ENCODE results near the gene ITGA11.

The ITGA11 gene

GRCh38 chr15:68299436-68299835 lies 132.5 kb downstream of the ITGA11 start:
- TF ChIP-seq GATA2 (IDR thresholded peaks at IDR 0.05; ENCODE audit: low read depth, low read length) = no peak
- TF ChIP-seq GATA3 (IDR thresholded peaks at IDR 0.05; ENCODE audit: low read depth, low read length) = no peak

- TF ChIP-seq GATA2 (IDR thresholded peaks at IDR 0.05; ENCODE audit: low read depth, low read length) = no peak
- no peak for TF ChIP-seq GATA3 (IDR thresholded peaks at IDR 0.05; ENCODE audit: low read depth, low read length)
Observed at GRCh38 chr15:68298882-68299381, 133.0 kb downstream of the ITGA11 start.

DNA sequence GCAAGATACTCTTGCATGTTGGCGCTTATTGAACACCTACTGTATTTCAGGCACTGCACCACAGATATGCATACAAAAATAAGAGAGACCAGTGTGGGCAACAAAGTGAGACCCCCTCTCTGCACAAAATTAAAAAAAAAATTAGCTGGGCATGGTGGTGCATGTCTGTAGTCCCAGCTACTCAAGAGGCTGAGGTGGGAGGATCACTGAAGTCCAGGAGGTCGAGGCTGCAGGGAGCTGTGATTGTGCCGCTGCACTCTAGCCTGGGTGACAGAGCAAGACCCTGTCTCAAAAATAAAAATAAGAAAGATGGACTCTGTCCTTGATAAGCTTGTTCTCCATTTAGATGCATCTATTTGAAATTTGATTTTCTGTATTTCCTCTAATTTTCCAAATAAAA lies 133.6 kb downstream of the ITGA11 start:
- no peak for TF ChIP-seq GATA3 (IDR thresholded peaks at IDR 0.05; ENCODE audit: low read depth, low read length)

DNA sequence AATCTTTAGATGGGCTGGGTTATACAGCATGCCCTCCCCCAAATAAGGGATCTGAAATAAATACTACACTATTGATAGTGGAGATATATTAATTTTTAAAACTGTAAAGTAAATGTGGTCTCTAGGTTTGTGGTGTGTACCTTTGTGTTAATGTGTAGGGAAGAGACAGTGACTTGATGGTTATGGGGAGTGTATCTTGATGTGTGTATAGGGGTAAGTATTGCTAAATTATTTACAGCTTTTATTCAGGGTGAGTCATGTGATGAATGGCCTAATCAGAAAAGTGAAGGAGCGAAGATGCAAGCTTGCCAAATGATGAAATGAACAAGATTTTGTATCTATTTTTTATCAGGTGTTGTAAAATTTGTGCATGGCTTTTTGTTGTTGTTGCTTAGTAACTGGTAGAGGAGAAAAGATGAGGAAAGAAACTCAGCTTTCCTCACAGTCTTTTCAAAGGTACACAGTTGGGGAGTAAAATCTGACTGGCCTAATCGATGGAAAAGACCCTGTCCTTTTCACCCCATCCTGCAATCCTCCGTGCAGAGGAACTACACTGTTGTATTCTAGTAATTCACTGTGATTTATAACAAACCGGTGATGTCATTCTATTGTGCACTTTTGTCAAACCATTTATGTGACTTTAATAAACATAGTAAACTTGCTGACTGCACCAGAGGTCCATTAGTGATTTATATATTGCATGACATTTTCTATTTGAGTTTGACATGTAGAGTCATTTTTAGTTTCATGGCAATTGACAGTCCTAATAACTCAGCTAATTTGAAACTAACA lies 136.8 kb downstream of the ITGA11 start:
- TF ChIP-seq GATA3 (IDR thresholded peaks at IDR 0.05; ENCODE audit: low read depth, low read length) (no peak), GATA2 (IDR thresholded peaks at IDR 0.05; ENCODE audit: low read depth, low read length) (no peak)

DNA sequence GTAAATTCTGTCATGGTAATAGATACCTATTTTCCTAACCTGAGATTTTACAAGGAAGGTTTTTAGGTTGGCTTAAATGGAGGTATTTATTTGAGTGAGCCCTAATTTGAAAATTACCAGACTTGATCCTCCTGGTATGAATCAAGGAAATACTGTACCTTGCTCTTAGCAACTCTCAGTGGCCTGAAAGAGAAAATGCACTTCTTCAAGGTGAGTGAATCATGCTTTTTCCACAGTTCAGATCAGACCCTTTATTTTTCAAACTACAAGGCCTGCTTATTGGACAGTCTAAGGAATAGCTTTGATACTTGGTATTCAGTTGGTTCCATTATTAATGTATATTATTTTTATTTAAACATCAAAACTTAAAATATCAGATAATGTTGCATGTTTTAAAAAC lies 139.0 kb downstream of the ITGA11 start:
- TF ChIP-seq GATA3 (IDR thresholded peaks at IDR 0.05; ENCODE audit: low read depth, low read length) (no peak), GATA2 (IDR thresholded peaks at IDR 0.05; ENCODE audit: low read depth, low read length) (no peak)

DNA sequence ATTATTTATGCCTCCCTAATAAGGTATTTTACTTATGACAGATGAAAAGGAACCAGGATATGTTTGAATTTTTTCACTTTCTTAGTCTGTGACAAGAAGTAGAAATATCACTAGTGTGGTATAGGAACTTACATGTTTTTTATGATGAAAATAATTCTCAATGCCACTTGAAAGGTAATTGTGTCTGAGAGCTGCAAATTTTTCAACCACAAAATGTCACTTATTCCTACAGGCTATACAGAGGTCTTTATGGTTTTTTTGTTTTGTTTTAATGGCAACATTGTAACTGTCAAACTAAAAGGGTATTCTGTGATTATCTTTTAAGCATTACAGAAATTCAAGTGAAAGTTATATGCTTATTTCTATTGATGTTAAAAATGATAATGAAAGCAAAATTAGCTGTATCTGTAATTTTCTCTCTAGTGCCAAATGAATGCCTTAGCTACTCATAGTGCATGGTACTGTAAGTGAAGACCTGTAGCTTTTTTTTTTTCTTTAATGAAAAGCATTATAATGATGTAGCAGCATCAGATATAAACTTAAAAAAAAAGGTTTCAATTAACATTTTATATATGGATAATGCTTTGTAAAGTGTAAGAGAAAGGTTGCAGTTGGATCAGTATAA lies 139.7 kb downstream of the ITGA11 start:
- TF ChIP-seq GATA2 (IDR thresholded peaks at IDR 0.05; ENCODE audit: low read depth, low read length) = no peak
- TF ChIP-seq GATA3 (IDR thresholded peaks at IDR 0.05; ENCODE audit: low read depth, low read length) = no peak

DNA sequence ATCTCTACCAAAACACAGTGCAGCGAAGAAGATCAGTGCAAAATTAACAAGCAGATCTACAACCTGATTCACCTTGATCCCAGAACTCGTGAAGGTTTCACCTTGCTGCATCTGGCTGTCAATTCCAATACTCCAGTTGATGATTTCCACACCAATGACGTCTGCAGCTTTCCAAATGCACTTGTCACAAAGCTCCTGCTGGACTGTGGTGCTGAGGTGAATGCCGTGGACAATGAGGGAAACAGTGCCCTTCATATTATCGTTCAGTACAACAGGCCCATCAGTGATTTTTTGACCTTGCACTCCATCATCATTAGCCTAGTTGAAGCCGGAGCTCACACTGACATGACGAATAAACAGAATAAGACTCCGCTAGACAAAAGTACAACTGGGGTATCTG lies 141.2 kb downstream of the ITGA11 start:
- no peak for TF ChIP-seq GATA3 (IDR thresholded peaks at IDR 0.05; ENCODE audit: low read depth, low read length)
- TF ChIP-seq GATA2 (IDR thresholded peaks at IDR 0.05; ENCODE audit: low read depth, low read length) = no peak

- no peak for TF ChIP-seq GATA3 (IDR thresholded peaks at IDR 0.05; ENCODE audit: low read depth, low read length)
- no peak for TF ChIP-seq GATA2 (IDR thresholded peaks at IDR 0.05; ENCODE audit: low read depth, low read length)
Observed at GRCh38 chr15:68289621-68290352, 142.2 kb downstream of the ITGA11 start.

GRCh38 chr15:68289057-68289456 lies 142.9 kb downstream of the ITGA11 start:
- TF ChIP-seq GATA3 (IDR thresholded peaks at IDR 0.05; ENCODE audit: low read depth, low read length) (no peak), GATA2 (IDR thresholded peaks at IDR 0.05; ENCODE audit: low read depth, low read length) (no peak)

DNA sequence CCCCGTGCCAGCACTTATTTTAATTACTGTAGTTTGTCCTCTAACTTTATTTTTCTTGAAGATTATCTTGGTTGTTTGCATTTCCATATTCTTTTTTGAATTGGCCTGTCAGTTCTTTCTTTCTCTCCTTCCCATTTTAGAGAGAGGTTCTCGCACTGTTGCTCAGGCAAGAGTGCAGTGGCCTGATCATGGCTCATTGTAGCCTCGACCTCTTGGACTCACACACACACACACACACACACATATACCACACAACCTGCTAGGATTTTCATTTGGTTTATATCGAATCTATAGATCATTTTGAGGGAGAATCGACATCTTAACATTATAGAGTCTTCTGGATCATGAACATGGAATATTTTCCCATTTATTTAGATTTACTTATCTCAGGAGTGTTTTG lies 145.7 kb downstream of the ITGA11 start:
- TF ChIP-seq GATA2 (IDR thresholded peaks at IDR 0.05; ENCODE audit: low read depth, low read length) = no peak
- TF ChIP-seq GATA3 (IDR thresholded peaks at IDR 0.05; ENCODE audit: low read depth, low read length) = no peak

DNA sequence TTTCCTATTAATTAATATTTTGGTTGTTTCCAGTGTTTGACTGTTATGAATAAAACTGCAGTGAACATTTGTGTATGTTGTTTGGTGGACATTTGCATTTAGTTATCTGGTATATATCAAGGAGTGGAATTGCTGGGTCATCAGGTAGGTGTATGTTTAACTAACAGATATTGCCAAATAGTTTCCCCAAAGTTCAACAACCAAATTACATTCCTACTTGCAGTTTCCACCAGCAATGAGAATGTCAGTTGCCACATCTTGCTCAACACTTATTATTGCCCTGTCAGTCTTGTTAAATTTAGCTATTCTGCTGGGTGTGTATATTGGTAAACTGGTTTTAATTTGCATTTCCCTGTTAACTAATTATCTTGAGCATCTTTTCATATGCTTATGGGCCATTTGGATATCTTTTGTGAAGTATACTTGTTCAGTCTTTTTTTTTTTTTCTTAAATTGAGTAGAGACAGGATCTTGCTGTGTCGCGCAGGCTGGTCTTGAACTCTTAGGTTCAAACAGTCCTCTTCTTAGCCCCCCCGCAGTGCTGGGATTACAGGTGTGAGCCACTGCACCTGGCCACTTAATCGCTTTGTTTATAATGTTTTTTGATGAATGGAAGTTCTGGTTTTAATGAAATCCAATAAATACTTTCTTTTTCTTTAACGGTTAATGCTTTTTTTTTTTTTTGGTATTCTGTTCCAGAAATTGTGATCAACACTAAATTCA lies 146.5 kb downstream of the ITGA11 start:
- no peak for TF ChIP-seq GATA2 (IDR thresholded peaks at IDR 0.05; ENCODE audit: low read depth, low read length)
- TF ChIP-seq GATA3 (IDR thresholded peaks at IDR 0.05; ENCODE audit: low read depth, low read length) = no peak

DNA sequence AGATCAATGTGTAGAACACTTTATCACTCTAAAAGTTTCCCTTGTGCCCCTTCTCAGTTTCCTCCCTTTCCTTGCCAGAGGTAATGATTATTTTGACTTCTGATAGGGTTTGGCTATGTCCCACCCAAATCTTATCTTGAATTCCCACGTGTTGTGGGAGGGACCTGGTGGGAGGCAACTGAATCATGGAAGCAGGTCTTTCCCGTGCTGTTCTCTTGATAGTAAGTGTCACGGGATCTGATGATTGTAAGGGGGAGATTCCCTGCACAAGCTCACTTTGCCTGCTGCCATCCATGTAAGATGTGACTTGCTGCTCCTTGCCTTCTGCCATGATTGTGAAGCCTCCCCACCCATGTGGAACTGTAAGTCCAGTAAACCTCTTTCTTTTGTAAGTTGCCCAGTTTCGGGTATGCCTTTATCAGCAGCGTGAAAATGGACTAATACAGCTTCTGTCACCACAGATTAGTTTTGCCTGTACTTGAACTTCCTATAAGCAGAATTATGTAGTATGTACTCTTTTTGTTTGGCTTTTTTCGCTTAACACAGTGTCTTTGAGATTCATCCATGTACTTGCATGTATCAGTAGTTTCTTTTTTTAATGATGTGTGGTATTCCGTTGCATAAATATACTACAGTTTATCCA lies 147.2 kb downstream of the ITGA11 start:
- TF ChIP-seq GATA2 (IDR thresholded peaks at IDR 0.05; ENCODE audit: low read depth, low read length) (no peak), GATA3 (IDR thresholded peaks at IDR 0.05; ENCODE audit: low read depth, low read length) (no peak)

GRCh38 chr15:68283401-68283800 lies 148.6 kb downstream of the ITGA11 start:
- TF ChIP-seq GATA3 (IDR thresholded peaks at IDR 0.05; ENCODE audit: low read depth, low read length) (no peak), GATA2 (IDR thresholded peaks at IDR 0.05; ENCODE audit: low read depth, low read length) (no peak)

All from SH-SY5Y (cell line).